Measurements from ENCODE around the gene ST3GAL5. TPM values are rescaled to one million over a fixed set of nuclear protein-coding genes. Genes with fewer than 3 reads are reported as not detected.

Gene ST3GAL5
- total RNA-seq, 1 donor from 2014 or later, result 2.6 TPM

DNA sequence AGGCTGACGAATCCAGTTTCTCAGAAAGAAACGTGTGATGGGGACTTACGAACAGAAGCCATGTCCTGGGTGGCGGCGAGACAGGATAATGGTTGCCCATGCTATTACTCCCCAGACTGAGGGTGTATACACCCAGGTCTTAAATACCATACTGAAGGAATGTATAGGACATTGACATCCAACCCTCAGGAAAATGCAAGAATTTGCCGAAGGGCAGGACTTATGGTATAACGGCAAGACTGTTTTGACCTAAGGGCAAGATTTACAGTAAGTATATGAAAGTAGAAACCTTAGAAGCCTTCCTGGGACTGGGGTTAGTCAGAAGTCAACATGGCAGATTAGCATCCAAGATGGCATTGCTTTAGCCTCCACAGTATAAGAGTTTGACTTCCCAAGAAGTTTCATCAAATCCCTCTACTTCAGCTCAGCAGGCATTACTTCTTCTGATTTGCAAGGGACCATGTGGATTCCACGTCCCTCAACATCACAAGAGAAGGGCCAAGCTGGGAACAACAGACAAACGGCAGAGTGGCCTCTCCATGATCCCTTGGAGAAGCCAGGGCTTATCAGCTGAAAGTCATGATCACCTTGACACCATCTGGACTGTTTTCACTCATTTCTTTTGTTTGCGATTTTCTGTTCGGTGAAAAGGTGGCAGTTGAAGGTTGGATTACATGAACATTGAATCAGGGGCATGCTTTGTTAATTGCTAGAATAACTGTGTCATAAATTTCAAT lies 21.1 kb downstream of the ST3GAL5 start:
- DNase-seq (ENCODE audit: low read depth in 2 of 2), result no peak

DNA sequence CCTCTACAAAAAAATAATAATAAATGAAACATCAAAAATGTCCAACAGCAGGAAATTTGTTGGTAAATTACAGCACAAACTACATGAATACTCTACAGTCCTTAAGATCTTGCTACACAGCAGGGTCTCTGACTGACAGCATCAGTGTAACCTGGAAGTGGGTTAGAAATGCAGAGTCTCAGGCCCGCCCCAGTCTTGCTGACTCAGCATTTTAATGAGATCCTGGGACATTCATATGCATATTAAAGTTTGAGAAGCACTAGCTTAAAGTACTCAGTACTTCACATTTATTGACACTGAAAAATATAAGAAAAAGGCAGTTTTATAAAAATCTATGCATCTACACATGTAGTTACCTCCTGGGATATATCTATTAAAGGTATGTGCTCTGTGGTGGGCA lies 21.7 kb downstream of the ST3GAL5 start:
- DNase-seq (ENCODE audit: low read depth in 2 of 2), result no peak

DNA sequence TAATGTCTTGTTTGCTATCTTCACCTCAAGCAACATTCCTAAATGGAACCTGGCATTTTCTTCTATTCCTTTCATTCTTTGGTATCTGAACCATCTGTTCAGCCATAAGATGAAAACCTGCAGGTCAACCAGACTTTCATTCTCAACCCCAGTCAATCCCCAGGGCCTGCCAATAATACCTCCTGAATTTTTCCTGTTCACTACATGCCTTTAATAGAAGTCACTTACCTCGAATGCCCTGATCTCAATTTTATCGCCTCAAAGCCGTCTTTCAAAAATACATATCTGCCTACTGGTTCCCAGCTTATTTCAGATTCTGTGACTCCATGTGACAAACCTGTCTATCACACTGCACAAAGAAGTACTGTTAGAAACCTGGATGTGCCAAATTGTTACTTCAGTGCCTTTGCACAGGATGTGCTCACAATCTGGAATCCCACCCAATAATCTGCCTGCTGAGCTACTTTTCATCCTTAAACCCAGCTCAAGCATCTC lies 22.6 kb downstream of the ST3GAL5 start:
- DNase-seq (ENCODE audit: low read depth in 2 of 2), result no peak

DNA sequence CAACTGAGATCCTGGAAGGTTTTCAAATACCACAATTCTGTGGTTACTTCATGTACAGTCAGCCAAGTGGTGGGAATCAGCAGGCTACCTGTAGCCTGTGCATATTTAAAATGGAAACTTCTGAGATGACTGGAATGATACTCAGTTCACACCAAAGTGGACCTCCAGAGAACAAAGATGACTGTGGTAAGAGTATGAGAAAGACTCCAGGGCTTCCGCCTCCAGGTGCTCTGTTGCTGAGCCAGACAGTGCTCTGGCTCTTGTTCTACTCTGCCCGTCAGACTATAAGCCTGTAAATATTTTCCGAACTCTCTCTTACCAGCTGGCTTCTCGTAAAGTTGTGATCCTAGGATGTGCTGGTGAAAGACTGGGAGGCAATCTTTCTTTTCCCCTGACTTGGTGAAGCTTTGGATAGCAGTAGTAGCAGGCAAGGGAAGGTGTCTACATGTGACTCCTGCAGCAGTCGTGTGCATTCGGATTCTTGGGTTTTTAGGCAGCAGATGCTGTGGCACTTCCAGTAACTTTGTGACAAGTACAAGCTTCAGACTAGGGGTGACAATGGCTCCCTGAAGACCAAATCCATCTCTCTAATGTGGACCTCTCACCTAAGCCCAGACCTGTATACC lies 23.1 kb downstream of the ST3GAL5 start:
- no peak for DNase-seq (ENCODE audit: low read depth in 2 of 2)

DNA sequence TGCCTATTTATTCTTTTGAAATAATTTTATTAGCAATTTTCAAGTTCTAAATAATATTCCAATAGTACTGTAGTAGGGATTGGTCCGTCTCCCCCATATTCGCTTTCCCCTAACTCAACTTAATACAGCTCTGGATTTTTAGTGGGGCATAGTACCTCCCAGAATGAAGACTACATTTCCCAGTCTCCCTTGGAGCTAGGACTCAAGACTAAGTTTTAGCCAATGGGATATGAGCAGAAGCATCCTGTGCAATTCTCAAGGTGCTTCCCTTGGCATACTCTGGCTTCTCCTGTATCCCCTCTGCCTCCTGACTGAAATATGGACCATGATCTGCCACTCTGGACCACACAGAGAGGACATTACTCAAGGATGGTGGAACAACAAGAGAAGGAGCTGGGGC lies 24.1 kb downstream of the ST3GAL5 start:
- DNase-seq (ENCODE audit: low read depth in 2 of 2), result no peak

DNA sequence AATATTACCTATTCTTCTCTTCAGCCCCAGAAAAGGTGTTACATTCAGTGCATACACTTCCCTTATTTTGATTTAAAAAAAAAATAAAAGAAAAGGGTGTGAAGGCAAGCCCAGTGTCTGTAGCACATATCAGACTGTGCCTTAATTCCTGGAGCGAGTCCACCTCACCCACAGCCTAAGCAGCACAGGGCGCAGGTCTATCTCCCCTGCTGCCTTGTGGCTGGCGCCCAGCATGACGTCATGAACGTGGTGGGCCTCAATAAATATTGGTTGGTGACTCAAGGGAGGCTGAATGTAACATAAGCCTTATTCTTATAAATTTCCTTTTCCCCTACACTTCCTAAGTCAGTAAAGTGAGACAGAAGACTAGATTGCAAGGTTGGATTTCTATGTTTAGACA lies 26.4 kb downstream of the ST3GAL5 start:
- no peak for DNase-seq (ENCODE audit: low read depth in 2 of 2)

DNA sequence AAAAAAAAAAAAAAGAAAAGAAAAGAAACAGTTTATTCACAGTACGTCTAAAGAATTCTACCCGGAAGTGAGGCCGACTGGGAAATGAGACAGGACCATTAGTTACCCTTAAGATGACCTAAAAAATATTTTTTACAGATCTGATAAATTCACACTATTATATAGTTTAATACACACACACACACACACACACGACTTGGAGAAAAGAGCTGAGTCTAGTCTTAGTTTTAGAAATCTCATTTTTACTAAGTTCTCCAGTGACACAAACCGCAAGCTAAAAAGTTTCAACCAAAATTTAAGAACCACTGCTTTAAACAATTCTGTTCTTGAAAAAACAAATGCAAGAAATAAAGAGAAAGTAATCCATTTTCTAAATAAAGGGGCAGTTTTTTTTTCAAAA lies 27.1 kb downstream of the ST3GAL5 start:
- no peak for DNase-seq (ENCODE audit: low read depth in 2 of 2)

DNA sequence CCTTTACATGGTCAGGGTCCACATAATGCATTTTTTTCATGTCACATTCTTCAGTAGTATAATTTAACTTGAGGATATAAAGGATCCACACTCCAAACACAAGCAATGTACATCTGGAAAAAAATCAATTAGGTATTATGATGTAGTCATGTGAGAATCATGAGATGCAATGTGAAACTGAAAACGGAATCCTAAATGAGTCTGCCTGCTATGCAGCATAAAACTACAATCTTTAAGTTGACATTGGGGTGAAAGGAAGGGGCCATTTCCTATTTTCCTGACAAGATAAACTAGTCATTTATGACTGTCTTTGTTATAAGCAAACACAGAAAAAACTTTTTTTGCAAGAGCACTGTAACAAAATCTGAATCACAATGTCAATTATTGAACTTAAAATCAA lies 27.6 kb downstream of the ST3GAL5 start:
- peak; percentile 27 to 48 for DNase-seq (ENCODE audit: low read depth in 2 of 2)

DNA sequence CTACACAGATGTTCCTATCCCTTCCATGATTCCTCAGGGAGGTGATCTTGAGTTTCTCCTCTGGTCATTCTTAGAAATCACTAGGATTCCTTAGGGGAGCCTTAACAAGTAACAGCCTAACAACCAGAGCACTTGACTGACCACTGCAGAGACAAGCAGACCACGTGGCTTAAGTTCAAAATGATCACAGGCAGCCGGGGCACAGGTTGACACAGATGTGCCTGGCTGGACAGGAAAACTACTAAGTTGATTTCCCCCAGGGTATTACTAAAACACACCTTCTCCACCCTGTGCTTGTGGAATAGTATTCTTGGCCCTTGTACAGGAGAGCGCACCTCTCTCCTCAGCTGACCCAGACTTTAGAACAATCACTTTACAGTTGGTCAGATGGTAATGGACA lies 29.9 kb downstream of the ST3GAL5 start:
- no peak for DNase-seq (ENCODE audit: low read depth in 2 of 2)

DNA sequence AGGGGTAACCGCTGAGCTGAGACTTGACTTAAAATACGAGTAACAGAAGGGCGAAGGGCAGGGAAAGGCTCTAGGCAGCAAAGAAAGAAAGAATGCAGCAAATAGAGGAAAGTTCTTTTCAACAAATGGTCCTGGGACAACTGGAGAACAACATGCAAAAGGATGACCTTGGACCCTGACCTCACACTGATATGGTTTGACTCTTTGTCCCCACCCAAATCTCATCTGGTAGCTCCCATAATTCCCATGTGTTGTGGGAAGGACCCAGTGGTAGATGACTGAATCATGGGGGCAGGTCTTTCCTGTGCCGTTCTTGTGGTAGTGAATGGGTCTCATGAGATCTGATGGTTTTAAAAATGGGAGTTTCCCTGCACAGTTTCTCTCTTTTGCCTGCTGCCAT lies 33.9 kb downstream of the ST3GAL5 start:
- DNase-seq (ENCODE audit: low read depth in 2 of 2), result no peak

DNA sequence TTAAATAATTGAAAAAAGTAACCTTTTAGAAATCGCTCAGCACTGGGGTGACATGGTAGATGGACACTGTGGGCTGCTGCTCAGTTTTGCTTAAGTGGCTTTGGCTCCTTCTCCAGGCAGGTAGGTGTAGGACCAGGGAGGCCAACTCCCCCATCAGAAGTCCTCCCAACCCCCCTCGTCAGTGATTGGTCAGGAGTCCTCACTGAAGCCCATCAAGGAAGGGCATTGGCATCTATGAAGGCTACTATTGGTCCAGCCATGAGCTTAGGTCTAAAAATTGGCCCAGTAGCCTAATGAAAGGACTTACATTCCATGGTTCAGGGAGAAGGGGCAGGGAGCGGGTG lies 34.7 kb downstream of the ST3GAL5 start:
- no peak for DNase-seq (ENCODE audit: low read depth in 2 of 2)

DNA sequence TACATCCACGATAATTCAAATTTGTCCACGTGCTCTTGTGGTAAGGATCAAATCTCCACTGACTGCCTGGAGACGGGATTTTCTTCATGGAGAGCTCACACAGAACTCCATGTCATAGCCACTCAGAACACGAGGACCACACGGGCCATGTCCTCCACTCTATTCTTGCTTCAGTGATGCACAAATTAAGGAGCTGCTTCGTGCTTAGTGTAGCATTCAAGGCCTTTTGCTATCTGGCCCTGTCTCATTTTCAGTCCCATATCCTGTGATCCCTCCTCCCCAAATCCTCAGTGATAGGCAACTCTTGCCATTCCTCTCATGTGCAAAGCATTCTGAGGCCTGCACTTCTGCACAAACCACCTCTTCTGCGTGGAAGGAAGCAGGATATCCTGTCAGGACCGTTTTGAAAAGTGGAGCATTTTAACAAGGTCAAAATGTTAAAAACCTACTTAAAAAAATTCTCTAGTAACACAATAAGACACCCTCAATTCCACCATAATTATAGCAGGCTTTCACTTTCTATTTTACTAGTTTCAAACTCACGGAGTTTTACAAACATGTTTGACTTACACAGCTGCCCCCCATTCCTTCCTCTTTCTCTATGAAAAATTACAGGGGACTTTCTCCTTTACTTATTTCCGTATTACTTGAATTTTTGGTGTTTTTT lies 35.2 kb downstream of the ST3GAL5 start:
- peak in 1 of 2 donors; percentile 23 for DNase-seq (ENCODE audit: low read depth in 2 of 2)

DNA sequence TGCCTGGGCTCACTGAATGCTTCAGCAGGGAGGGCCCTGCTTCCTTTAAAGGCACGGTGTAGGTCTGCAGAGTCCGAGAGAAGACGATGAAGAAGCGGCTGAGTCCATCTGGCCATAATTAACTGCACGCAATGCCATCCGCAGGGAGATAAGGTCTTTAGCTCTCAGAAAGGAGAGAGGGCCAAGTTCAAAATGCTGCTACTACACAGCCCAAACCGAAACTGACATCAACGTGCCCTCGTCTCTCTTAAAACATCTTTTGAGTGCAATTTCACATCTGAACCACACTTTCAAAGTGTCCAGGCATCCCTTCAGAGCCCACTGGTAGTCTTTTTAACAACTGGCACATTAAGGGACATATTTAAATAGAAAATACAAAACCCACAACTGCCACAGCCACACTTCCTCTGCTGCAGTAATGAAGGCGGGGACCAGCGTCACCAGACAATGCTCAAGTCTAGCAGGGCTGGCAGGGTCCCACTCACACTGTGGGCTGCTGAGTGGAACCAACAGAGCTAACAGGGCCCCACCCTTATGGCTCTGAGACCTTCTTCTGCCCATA lies 35.8 kb downstream of the ST3GAL5 start:
- DNase-seq (ENCODE audit: low read depth in 2 of 2), result no peak

DNA sequence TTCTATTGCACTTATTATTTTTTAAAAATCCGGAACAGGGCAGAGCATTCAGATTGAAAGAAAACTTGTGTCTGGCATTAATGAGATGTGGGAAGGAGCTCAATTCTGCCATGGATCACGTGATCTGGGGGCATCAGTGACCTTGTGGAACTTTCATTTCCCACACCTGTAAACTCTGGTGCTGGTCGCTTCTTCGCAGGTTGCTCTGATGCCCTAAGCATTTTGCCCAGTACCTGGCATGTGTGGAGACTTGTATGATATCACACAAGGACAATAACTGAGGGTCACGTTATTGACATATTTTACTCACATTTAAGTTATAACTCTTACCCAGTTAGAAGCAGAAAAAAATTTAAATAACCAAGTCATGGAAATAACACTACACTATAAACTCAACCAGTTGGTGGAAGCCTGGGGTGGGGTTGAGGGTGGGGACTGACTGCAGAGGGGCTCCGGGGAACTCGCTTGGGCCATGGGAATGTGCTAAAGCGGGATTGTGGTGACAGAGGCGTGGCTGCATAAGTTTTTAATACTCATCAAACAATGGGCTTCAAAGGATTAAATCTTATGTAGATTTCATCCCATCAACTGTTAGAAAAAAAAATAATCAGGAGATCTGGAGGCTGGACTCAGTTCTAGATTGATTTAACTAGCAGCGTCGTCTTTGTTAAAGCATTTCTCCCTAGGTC lies 36.5 kb downstream of the ST3GAL5 start:
- DNase-seq (ENCODE audit: low read depth in 2 of 2), result no peak

DNA sequence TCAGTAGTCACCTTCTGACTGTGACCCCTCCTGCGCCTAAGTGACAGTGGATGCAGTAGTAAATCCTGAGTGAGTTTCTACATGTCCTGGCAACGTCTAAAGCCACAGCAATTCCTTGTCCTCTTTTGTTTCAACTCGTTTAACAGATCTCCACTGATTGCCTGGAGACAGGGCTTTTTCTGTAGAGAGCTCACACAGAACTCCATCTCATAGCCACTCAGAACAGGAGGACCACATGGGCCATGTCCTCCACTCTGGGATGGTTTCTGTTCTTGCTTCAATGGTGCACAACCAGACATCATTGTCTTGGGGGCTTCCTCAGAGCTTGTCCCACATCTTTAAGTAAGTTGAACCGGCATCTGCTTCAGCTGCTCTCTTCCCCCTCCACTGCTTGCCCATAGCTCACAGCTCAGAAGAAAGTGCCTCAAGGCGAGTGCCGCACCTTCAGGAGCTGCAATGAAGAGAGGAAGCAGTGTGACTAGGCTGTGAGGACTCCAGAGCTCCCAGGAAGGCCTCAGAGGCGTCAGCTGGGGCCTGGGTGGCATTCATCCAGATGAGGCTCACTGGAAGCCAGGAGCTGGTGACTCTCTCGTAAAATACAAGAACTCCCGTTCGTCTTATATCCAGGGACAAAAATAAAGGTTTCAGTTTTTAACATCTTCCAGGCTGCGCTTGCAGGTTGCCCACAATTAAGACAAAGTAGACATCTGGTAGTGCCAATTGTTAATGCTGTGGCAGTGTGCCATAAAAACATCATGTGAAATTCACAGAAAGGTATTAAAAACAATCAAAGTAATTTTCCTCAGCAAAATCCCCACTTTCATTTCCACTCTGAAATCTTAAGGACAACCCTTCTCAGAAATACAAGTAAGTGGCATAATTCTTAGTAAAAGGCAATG lies 37.3 kb downstream of the ST3GAL5 start:
- no peak for DNase-seq (ENCODE audit: low read depth in 2 of 2)

DNA sequence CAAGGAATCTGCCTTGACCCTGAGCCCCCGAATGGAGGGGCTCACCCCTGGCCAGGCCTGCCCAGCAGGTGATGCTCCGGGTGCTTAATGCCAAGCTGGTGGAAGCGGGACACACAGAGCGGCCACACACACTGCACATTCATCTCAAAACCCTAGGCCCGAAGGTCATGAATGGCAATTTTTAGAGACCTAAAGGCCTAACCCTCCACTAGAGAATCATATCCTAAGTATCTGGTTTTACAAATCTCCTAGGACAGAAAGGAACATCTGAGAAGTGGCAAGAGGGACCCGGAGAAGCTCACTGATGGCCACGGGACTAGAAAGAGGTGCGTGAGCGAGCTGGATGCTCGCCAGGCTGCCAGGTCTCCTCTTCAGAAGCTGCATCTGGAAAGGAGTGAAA lies 38.3 kb downstream of the ST3GAL5 start:
- no peak for DNase-seq (ENCODE audit: low read depth in 2 of 2)

DNA sequence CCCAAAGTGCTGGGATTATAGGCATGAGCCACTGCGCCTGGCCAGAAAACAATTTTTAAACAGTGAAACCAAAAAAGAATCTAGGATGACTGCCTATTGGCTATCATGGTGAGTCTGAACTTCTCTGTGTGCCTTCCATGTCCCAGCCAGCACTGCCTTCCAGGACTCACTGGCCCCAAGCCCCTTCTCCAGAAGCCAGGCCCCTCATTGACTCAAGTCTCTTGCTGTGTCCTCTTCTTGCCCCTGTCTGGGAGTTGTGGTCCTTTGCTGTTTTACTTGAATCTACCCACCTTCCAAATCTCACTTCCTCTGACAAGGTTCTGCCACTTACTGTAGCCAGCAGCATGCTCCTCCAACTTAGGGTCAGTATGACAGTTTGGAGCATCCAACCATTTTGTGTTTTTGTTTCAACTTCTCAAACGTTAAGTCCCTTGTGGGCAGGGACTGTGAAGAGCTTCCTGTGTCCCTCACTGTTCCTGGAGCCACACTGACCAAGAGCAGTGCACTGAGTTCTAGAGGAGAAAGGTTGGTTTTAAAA lies 41.7 kb downstream of the ST3GAL5 start:
- DNase-seq (ENCODE audit: low read depth in 2 of 2), result no peak

DNA sequence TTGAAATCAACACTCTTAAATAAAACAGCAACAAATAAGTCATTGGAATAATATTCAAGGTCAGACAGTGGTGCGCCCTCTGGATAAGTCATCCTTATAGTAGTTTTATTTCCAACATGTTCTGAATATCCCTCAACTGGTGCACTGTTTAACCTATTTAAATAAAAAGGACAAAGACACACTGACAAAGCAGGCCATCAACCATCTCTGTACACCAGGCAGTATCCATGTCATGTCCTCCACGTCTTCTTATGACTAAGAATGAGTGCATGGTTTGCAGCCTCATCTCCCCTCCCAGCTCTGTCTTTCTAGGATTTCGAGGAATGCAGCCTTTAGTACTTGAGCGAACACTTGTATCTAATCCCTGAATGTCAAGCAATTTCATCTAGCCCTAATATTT lies 42.4 kb downstream of the ST3GAL5 start:
- no peak for DNase-seq (ENCODE audit: low read depth in 2 of 2)

DNA sequence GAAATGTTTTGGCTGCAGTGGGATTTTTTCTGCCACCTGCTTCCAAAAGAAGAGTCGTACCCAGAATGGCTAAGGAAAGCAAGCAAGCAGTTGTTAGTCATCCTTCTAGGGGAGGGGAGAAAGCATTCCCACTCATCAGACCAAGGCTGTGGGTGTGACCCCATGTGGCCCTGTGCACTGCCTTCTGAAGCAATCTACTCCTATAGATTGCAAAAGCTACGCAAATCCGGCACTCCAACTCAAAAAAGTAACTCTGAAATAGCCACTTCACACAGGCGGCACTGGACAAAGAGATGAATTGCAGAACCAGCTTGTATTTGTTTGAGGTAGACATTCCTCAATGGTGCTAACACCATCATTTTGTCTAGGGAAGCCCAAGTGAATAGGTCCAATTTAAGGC lies 44.3 kb downstream of the ST3GAL5 start:
- DNase-seq (ENCODE audit: low read depth in 2 of 2), result no peak

DNA sequence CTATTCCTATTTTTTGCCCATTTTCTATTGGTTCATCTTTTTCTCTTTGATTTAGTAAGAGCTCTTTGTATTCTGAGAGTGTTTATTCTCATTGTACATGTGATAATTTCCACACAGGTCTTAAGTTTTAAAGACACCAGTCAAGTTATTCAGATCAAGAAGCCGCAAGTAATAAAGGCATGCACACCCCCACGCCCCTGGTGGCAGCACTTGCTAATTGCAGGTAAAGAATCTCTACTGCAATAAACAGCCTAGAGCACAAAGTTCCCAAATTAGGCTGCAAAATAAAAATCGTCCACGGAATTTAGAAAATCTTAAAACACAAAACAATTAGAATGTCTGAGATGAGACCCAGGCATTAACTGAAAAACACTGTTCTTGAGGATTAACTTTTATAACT lies 45.2 kb downstream of the ST3GAL5 start:
- no peak for DNase-seq (ENCODE audit: low read depth in 2 of 2)

DNA sequence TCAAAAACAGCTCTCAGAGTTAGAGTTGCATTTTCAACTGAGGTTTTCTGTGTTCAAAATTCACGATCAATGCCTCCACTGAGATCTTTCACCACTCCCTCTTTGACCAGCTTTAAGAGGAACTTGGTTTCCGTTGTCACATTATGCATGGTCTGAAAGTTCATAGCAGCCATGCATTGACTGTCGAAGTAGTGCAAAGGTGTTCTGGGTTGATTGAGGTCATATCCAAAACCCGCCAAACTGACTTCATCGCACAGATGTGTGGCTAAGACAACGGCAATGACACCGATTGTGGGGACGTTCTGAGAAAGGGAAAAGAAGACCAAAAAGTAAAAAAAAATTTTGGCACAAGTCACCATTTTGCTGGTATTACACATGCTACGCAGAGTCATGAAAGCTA lies 48.7 kb downstream of the ST3GAL5 start:
- no peak for DNase-seq (ENCODE audit: low read depth in 2 of 2)
